Measurements from ENCODE around the gene CPED1.

CPED1 gene

DNA sequence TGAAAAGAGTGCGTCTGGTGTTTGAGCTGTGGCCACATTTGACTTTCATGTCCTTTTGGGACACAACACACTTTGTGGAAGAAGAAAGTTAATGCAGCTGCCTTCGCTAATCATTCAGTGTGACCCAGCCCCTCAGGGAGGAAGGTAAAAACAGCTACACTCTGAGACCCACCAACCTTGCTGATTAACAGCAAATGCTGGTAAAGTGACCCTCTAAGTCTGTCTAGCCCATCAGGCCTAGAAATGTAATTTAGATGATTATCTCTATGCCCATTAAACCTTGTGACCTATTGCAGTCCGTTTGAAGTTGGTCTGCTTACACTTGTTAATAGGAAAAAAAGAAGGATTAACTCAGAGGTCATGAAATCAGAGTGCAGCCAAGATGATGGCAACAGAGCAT is 178.4 kb downstream of the CPED1 start:
- H3K4me3 ChIP-seq (ENCODE audit: low read depth, low read length), result no peak overlapping the region
- no peaks in the 10 kb centered on the region for H3K27me3 ChIP-seq (ENCODE audit: insufficient read depth, low read length)
- no peak overlapping the region for H3K27ac ChIP-seq (ENCODE audit: low read depth, low read length)
- H3K36me3 ChIP-seq (ENCODE audit: insufficient read depth, low read length), result no peaks in the 10 kb centered on the region
- H2AFZ ChIP-seq (ENCODE audit: low read length, unreplicated experiment), result no peak overlapping the region
- no peaks in the 10 kb centered on the region for H3K79me2 ChIP-seq (ENCODE audit: control insufficient read depth, insufficient read depth, low read length, unreplicated experiment)
- H3K4me1 ChIP-seq (ENCODE audit: control insufficient read depth, insufficient read depth, low read length, unreplicated experiment), result no peaks in the 10 kb centered on the region

DNA sequence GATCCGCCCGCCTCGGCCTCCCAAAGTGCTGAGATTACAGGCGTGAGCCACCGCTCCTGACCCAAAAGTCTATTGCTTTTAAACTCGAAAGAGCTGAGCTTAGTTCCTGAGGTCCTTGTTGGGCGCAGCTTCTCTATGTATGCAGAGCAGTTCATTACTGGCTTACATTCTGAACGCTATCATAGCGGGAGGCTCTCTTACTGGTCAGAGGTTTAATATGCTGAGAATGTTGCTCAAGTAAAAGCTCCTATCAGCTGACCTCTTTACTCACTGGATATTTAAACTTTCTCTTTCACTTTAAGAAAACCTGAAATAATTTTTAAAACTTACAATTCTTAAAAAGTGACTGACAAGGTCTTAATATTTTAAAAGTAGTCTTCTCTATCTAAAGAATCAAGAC is 179.5 kb downstream of the CPED1 start:
- H3K27me3 ChIP-seq (ENCODE audit: insufficient read depth, low read length), result no peaks in the 10 kb centered on the region
- no peak overlapping the region for H3K4me3 ChIP-seq (ENCODE audit: low read depth, low read length)
- H3K36me3 ChIP-seq (ENCODE audit: insufficient read depth, low read length), result no peaks in the 10 kb centered on the region
- H2AFZ ChIP-seq (ENCODE audit: low read length, unreplicated experiment), result no peak overlapping the region
- H3K79me2 ChIP-seq (ENCODE audit: control insufficient read depth, insufficient read depth, low read length, unreplicated experiment), result no peaks in the 10 kb centered on the region
- H3K27ac ChIP-seq (ENCODE audit: low read depth, low read length), result no peak overlapping the region
- H3K4me1 ChIP-seq (ENCODE audit: control insufficient read depth, insufficient read depth, low read length, unreplicated experiment), result no peaks in the 10 kb centered on the region

DNA sequence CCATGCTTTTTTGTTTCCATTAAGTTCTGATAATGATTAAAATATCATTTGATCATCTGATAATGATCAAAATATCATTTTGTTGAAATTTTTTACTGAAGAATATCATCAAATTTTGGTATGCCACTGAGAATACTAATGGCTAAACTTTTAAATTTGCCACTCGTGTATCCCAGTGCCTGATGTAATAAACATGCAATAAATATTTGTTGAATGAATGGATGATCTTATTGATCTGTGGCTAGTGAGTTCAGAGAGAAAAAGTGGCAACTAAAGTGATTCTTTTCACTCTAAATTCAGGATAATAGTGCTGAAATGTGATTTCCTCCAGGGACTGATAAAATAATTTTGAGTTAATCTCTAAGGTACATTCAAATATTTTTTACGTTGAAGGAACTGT is 181.0 kb downstream of the CPED1 start:
- H3K36me3 ChIP-seq (ENCODE audit: insufficient read depth, low read length), result no peaks in the 10 kb centered on the region
- H3K79me2 ChIP-seq (ENCODE audit: control insufficient read depth, insufficient read depth, low read length, unreplicated experiment), result no peaks in the 10 kb centered on the region
- H2AFZ ChIP-seq (ENCODE audit: low read length, unreplicated experiment), result no peak overlapping the region
- no peaks in the 10 kb centered on the region for H3K4me1 ChIP-seq (ENCODE audit: control insufficient read depth, insufficient read depth, low read length, unreplicated experiment)
- H3K27me3 ChIP-seq (ENCODE audit: insufficient read depth, low read length), result no peaks in the 10 kb centered on the region
- H3K27ac ChIP-seq (ENCODE audit: low read depth, low read length), result no peak overlapping the region
- H3K4me3 ChIP-seq (ENCODE audit: low read depth, low read length), result no peak overlapping the region

DNA sequence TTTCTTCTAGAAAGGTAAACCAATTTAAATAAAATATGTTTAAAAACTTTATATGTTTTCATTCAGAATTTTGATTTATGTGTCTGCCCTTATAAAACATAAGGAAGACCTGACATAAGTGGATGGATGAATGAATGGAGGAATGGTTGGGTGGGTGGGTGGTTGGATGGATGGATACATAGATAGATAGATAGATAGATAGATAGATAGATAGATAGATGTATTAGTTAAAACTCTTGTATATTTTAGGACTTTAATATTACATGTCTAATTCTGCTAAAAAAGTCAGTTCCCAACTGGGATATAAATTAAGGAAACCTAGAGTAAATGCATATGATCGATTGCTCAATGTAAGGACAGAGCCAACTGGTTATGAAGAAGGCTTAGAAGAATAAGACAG is 184.0 kb downstream of the CPED1 start:
- Histone ChIP-seq H3K4me1 (ENCODE audit: control insufficient read depth, insufficient read depth, low read length, unreplicated experiment) (no peaks in the 10 kb centered on the region), H3K4me3 (ENCODE audit: low read depth, low read length) (no peak overlapping the region), H3K79me2 (ENCODE audit: control insufficient read depth, insufficient read depth, low read length, unreplicated experiment) (no peaks in the 10 kb centered on the region), H3K36me3 (ENCODE audit: insufficient read depth, low read length) (no peaks in the 10 kb centered on the region), H2AFZ (ENCODE audit: low read length, unreplicated experiment) (no peak overlapping the region), H3K27ac (ENCODE audit: low read depth, low read length) (no peak overlapping the region), H3K27me3 (ENCODE audit: insufficient read depth, low read length) (no peaks in the 10 kb centered on the region)

DNA sequence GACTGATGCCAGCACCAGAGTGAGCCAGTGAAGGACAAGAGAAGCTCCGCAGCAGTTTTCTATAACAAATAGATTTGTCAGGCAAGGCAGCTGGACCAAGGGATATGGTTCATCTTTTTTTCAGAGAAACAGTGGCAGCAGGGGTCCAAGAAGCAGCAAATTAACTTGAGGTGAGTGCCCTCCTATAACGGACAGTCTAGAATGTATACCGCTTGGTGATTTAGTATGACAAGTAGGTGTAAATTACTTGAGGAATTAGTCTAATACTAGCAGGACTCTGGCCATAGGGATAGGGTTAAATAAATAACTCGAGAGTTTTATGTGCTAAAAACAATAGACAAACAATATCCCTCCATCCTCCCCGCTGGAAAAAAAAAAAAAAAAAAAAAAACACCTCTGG is 187.3 kb downstream of the CPED1 start:
- Histone ChIP-seq H3K79me2 (ENCODE audit: control insufficient read depth, insufficient read depth, low read length, unreplicated experiment) (no peaks in the 10 kb centered on the region), H3K27ac (ENCODE audit: low read depth, low read length) (no peak overlapping the region), H3K4me1 (ENCODE audit: control insufficient read depth, insufficient read depth, low read length, unreplicated experiment) (no peaks in the 10 kb centered on the region), H3K4me3 (ENCODE audit: low read depth, low read length) (no peak overlapping the region), H3K27me3 (ENCODE audit: insufficient read depth, low read length) (no peaks in the 10 kb centered on the region), H2AFZ (ENCODE audit: low read length, unreplicated experiment) (no peak overlapping the region), H3K36me3 (ENCODE audit: insufficient read depth, low read length) (no peaks in the 10 kb centered on the region)

DNA sequence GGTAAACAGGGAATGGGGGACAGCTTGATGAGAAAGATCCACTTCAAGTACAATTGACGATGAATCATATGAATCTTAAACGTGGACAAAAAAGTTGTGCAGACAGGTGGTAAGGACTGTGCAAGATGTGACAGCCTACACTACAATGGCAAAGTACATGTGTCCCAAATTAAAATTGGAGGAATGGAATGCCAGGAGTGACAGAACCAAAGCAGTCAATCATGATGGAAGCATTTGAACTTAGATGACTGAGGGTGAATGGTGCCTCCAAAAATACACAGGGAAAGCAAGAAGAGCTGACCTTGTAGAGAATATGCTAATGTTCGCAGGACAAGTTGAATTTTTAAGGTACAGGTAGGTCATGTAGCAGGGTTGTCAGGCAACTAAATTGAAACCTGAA is 189.9 kb downstream of the CPED1 start:
- Histone ChIP-seq H3K36me3 (ENCODE audit: insufficient read depth, low read length) (no peaks in the 10 kb centered on the region), H2AFZ (ENCODE audit: low read length, unreplicated experiment) (no peak overlapping the region), H3K27me3 (ENCODE audit: insufficient read depth, low read length) (no peaks in the 10 kb centered on the region), H3K27ac (ENCODE audit: low read depth, low read length) (no peak overlapping the region), H3K4me3 (ENCODE audit: low read depth, low read length) (no peak overlapping the region), H3K79me2 (ENCODE audit: control insufficient read depth, insufficient read depth, low read length, unreplicated experiment) (no peaks in the 10 kb centered on the region), H3K4me1 (ENCODE audit: control insufficient read depth, insufficient read depth, low read length, unreplicated experiment) (peaks cover 10% of the 10 kb centered on the region)

DNA sequence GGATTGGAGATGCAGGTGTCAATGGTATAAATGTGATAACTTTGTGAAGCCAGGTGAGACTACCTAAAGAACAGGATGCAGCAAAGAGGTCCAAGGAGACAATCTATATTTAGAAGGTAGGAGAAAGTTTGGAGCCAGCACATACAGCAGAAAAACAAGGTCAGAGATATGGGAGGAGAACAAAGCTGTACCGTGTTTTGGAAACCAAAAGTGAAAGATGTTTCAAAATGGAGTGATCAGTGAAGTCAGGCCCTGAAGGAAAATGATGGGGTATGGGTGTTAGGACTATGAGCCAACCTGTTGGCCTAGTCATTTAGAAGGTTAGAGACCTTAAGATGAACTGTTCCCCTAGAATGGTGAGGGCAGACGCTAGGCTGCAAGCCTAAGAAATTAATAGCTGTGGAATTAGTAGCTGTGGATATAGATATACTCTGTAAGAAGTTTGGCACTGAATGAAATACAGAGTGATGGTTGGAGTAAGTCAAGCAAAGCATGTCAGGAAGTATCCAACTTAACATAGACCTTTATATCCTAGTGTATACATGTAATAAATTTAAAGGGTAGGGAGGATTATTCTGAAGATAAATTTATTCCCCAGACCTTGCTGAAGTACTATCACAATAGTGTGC is 190.5 kb downstream of the CPED1 start:
- no peak overlapping the region for H2AFZ ChIP-seq (ENCODE audit: low read length, unreplicated experiment)
- peaks cover 10% of the 10 kb centered on the region for H3K4me1 ChIP-seq (ENCODE audit: control insufficient read depth, insufficient read depth, low read length, unreplicated experiment)
- no peak overlapping the region for H3K4me3 ChIP-seq (ENCODE audit: low read depth, low read length)
- no peak overlapping the region for H3K27ac ChIP-seq (ENCODE audit: low read depth, low read length)
- H3K36me3 ChIP-seq (ENCODE audit: insufficient read depth, low read length), result no peaks in the 10 kb centered on the region
- H3K27me3 ChIP-seq (ENCODE audit: insufficient read depth, low read length), result no peaks in the 10 kb centered on the region
- no peaks in the 10 kb centered on the region for H3K79me2 ChIP-seq (ENCODE audit: control insufficient read depth, insufficient read depth, low read length, unreplicated experiment)

DNA sequence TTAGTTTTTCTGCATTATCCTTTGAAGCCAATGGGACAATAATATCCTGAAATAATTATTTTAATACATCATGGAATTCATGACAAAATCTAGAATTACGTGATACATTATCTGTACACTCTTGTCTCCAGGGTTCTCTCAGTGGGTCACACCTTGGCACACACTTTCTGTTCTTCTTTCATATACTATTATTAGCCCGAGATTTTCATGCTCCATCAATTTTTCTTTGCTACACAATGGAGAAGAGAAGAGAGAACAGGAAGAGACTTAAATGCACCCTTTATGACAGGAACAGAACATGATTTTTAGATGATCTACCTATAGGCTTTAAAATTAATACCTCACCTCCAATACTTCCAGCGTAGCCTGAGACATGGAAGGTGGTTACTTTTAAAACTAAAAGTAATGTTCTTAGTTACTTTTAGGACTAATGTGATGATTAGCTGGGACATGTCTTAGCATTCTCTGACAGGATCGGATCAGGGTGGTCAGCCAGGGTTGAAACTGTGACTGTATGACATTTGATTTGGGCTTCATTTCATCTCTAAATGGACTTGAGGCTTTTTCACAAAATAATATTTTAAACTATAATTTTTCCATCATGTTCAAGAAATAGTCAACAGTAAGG is 192.0 kb downstream of the CPED1 start:
- Histone ChIP-seq H3K4me3 (ENCODE audit: low read depth, low read length) (no peak overlapping the region), H3K79me2 (ENCODE audit: control insufficient read depth, insufficient read depth, low read length, unreplicated experiment) (no peaks in the 10 kb centered on the region), H2AFZ (ENCODE audit: low read length, unreplicated experiment) (no peak overlapping the region), H3K27me3 (ENCODE audit: insufficient read depth, low read length) (no peaks in the 10 kb centered on the region), H3K36me3 (ENCODE audit: insufficient read depth, low read length) (no peaks in the 10 kb centered on the region), H3K4me1 (ENCODE audit: control insufficient read depth, insufficient read depth, low read length, unreplicated experiment) (peaks cover 10% of the 10 kb centered on the region), H3K27ac (ENCODE audit: low read depth, low read length) (no peak overlapping the region)

DNA sequence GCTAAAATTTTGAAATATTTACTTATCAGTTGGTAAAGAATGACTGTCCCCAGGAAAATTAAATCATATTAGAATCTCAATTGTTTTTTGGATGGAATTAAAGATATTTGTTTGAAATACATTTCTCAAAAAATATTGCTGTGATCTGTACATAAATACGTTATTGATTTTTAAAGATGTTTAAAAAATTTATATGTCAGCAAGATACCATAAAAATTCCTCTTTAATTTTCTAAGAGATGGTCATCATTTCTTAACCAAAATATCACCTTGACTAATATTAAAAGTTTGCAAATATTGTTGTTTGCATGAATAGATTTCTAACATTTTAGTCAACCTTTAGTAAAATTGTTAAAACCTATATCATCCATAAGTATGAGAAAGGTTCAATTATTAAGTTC is 192.8 kb downstream of the CPED1 start:
- no peaks in the 10 kb centered on the region for H3K36me3 ChIP-seq (ENCODE audit: insufficient read depth, low read length)

DNA sequence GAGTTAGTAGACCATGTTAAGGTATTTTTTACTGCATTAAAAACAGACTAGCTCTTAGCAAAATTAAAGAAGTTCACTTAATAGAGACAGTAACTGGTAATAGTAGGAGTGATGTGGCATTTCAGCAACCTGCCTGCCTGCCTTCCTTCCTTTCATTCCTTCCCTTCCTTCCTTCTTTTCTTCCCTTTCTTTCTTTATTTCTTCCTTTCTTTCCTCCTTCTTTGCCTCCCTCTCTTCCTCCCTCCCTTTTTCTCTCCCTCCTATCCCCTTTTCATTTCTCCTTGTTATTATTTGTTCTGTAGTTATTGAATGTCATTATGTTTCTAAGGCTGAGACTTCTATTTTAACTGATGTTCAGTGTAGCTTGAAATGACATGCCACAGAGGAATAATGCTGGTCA is 193.8 kb downstream of the CPED1 start:
- Histone ChIP-seq H3K79me2 (ENCODE audit: control insufficient read depth, insufficient read depth, low read length, unreplicated experiment) (no peaks in the 10 kb centered on the region), H2AFZ (ENCODE audit: low read length, unreplicated experiment) (no peak overlapping the region)

More for the DNA sequence above, 192.8 kb downstream of the CPED1 start:
- Histone ChIP-seq H3K27ac (ENCODE audit: low read depth, low read length) (no peak overlapping the region), H3K79me2 (ENCODE audit: control insufficient read depth, insufficient read depth, low read length, unreplicated experiment) (no peaks in the 10 kb centered on the region), H3K27me3 (ENCODE audit: insufficient read depth, low read length) (no peaks in the 10 kb centered on the region), H2AFZ (ENCODE audit: low read length, unreplicated experiment) (no peak overlapping the region), H3K4me1 (ENCODE audit: control insufficient read depth, insufficient read depth, low read length, unreplicated experiment) (peaks cover 10% of the 10 kb centered on the region), H3K4me3 (ENCODE audit: low read depth, low read length) (no peak overlapping the region)

DNA sequence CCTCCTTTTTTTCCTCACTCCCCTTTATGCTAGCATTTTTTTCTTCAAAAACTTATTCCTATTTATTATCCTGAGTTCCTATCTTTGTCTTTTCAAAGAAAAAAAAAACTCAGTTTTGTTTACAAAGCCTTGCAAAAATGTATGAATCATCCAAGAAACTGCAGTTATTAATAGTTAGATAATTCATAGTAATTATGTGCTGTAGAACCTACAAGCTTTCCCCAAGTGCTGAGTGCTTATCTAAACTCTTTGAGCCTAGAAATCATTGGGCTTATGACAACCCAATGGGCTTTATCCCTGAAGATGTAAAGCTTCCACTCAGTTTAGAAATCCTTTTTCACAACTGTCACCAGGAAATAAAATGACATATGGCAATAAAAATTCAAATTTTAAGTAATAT is 194.4 kb downstream of the CPED1 start:
- no peaks in the 10 kb centered on the region for H3K27me3 ChIP-seq (ENCODE audit: insufficient read depth, low read length)
- no peak overlapping the region for H2AFZ ChIP-seq (ENCODE audit: low read length, unreplicated experiment)
- H3K79me2 ChIP-seq (ENCODE audit: control insufficient read depth, insufficient read depth, low read length, unreplicated experiment), result no peaks in the 10 kb centered on the region
- H3K4me1 ChIP-seq (ENCODE audit: control insufficient read depth, insufficient read depth, low read length, unreplicated experiment), result peaks cover 10% of the 10 kb centered on the region
- H3K27ac ChIP-seq (ENCODE audit: low read depth, low read length), result no peak overlapping the region
- no peaks in the 10 kb centered on the region for H3K36me3 ChIP-seq (ENCODE audit: insufficient read depth, low read length)
- no peak overlapping the region for H3K4me3 ChIP-seq (ENCODE audit: low read depth, low read length)

More for the DNA sequence above, 193.8 kb downstream of the CPED1 start:
- Histone ChIP-seq H3K4me1 (ENCODE audit: control insufficient read depth, insufficient read depth, low read length, unreplicated experiment) (peaks cover 10% of the 10 kb centered on the region), H3K27me3 (ENCODE audit: insufficient read depth, low read length) (no peaks in the 10 kb centered on the region), H3K36me3 (ENCODE audit: insufficient read depth, low read length) (no peaks in the 10 kb centered on the region), H3K4me3 (ENCODE audit: low read depth, low read length) (no peak overlapping the region), H3K27ac (ENCODE audit: low read depth, low read length) (no peak overlapping the region)

Measured in ACC112 (cell line).